Ramos (cell line): ENCODE data around the gene ADPRH.
"Not testable (repeated sequence)": the region's sequence is repeated elsewhere in the genome, so short reads cannot be mapped to it uniquely, and the experiment has no call there.

Experiments used
- in situ Hi-C: fragments of 300-500 bp; cut with MboI; formaldehyde crosslinking; loops from one replicate; pipeline ENCODE4 v1.14.3; 2022; ENCODE audit warnings: low sequenced_read_pairs; ENCODE audit not compliant: unreplicated experiment

Gene ADPRH

GRCh38 chr3:119558626-119559317 lies 20.5 kb upstream of the ADPRH start:
- in situ Hi-C loops = no loop called here

GRCh38 chr3:119559441-119559963 lies 19.8 kb upstream of the ADPRH start, which contains the start of gene CD80:
Gene CD80, minus strand, starts transcription at chr3:119559614. Its CDS starts 1,886 bp downstream, at chr3:119557728.
- in situ Hi-C loops = no loop called here

- in situ Hi-C loops = no loop called here
Measured at GRCh38 chr3:119560160-119560559, 19.1 kb upstream of the ADPRH start.

DNA sequence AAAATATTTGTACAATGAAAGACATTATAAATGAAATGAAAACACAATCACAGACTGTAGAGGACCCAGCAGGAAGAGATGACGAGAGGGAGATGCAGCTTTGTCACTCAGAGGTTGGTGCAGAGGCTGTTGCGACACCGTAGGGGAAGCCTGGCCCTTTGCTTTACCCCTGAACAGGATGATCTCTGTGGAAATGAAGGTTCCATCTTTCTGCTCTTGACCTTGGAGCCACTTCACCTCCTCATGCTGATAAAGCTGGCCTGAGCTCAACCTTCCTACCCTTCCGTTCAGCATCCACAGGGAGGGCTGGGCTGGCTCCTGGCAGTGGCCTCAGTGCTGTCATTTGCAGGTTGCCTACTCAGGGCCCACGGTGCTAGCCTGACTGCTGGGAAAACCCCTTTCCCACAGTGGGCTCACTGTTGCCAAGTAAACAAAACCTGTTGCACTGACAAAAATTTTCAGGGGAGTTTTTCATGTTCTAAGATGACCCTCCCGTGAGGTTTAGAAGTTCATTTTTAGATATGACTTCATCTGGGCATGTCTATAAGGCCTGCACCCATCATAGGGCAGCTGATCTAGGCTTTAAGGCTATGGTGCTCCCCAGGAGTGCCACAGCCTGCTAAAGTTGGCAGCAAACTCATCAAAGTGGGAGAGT lies 16.9 kb upstream of the ADPRH start:
- in situ Hi-C loops = no loop called here

DNA sequence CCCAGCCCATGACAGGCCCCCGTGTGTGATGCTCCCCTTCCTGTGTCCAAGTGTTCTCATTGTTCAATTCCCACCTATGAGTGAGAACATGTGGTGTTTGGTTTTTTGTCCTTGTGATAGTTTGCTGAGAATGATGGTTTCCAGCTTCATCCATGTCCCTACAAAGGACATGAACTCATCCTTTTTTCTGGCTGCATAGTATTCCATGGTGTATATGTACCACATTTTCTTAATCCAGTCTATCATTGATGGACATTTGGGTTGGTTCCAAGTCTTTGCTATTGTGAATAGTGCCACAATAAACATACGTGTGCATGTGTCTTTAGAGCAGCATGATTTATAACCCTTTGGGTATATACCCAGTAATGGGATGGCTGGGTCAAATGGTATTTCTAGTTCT lies 16.0 kb upstream of the ADPRH start:
- in situ Hi-C loops = not testable (repeated sequence)

DNA sequence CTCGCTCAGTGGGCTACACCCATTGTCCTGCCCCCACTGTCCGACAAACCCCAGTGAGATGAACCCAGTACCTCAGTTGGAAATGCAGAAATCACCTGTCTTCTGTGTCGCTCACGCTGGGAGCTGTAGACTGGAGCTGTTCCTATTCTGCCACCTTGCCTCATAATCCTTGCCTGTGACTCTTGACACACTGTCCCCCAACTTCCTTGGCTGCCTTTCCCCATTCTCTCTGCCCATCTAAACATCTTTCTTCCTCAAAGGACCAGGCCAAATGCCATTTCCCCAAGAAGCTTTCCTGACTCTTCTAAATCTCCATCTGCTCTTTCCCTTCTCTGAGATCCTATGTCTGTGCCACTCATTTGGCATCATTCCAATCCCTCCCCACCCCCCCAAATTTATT lies 10.1 kb upstream of the ADPRH start:
- in situ Hi-C loops = no loop called here

DNA sequence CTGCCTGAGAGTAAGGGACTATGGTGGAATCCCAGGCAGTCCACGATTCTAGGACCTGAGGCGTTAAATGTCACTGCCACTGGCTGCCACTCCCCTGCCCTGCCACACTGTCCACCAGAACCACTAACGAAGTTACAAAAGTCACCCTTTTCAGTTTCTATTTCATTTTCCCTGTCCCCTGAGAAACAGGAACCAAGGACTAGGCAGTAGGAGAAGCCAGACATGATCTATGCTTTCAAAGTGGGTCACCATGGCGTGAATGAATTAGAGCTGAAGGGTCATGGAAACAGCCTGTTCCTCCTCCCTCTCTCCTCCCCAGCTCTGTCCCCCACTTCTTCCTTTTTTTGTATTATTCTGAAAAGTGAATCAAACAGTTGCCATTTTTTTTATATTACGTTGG lies 9.1 kb upstream of the ADPRH start:
- in situ Hi-C loops = no loop called here

DNA sequence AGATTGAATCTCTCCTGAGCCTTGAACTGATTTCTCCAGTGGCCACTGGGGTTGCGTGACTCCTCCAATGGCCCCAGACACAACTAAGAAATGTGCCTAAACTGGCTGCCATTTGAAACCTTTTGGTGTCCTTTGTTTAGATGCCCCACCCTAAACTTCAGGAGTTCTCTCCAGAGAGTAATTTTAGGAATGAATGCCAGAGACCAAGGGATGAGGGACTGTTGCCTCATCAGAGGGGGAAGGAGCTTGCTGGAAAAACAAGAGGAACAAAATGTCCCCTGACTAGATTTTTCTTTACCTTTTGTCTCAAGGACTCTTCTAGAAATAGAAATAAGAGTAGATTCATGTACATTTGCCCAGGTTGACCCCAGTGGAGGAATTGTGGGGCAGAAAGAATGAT lies 8.1 kb upstream of the ADPRH start:
- in situ Hi-C loops = no loop called here

DNA sequence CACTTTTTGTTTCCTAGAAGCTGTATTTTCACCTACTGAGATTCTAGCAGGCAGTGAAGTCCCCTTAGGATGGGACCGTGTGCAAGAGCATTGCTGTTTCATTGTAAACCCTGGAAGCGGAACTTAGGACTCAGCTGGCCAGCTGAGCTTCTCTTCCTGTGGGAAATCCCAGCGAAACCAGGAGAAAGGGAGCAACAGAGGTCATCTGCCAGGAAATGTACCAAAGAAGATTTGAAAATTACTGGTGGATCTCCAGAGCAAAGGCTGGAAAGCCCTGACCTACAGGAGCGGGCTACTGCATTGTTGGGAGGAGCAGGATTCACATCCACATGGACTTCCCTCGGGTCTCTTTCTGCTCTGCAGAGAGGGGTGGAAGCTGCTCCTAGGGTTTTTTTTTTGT lies 7.6 kb upstream of the ADPRH start:
- in situ Hi-C loops = no loop called here

DNA sequence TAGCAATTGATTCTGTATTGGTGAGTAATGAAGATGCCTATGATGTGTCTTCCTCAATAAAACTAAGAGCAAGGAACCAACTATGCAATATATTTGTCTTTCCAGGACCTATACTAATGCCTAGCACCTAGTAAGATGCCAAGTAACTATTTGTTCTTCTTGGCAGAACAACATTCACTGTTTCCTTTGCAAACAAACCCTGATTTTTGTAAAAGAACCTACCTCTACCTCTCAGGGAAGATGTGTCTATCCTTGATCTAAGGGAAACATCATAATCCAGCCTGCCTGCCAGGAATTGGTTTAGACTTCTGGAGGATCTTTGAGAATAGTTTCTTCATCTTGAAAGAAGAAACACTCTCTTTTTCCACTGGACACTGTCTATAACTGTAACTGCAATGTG lies 3.8 kb upstream of the ADPRH start:
- in situ Hi-C loops = no loop called here

GRCh38 chr3:119580067-119580760 lies 922 bp downstream of the ADPRH start:
- in situ Hi-C loops = no loop called here

GRCh38 chr3:119582178-119582577 lies 2.9 kb downstream of the ADPRH start:
- in situ Hi-C loops = no loop called here

DNA sequence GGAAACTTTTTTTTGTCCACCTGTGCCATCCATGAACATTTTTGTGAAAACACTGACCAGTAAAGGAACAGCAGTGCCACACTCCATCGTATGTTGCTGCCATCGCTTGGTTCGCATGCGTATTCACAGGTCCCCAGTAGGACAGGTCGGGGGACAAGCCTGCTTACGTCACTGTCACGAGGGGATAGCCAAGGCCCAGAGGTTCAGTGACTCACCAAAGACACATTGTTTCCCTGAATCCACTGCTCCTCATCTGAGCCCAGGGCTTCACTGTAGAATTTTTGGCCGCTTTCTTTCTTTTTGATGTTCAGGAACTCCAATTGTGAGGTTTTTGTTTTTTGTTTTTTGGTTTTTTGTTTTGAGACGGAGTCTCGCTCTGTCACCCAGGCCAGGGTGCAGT lies 5.9 kb downstream of the ADPRH start:
- in situ Hi-C loops = no loop called here

DNA sequence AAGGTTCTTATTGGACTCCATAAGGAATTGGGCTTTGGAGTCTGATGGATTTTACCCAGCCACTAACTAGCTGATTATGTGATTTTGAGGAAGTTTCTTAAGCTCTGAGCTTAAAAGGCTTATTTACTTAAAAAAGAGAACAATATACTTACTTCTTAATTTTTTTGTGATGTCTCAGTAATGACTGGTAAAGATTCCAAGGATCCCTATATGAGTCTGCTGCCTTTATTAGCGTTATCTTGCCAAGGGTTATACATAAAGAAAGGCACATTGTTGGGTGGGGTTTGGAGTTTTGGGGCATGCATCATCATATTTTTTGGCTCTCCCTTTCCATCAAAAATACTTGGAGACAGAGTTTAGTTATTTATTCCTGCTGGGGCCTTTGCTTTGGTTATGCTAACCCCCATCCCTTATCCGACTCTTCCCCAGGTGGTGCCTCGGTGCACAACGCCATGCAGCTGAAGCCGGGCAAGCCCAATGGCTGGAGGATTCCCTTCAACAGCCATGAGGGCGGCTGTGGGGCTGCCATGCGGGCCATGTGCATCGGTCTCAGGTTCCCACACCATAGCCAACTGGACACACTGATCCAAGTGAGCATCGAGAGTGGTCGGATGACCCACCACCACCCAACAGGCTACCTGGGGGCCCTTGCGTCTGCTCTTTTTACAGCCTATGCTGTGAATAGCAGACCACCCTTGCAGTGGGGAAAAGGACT lies 6.7 kb downstream of the ADPRH start:
- in situ Hi-C loops = no loop called here

DNA sequence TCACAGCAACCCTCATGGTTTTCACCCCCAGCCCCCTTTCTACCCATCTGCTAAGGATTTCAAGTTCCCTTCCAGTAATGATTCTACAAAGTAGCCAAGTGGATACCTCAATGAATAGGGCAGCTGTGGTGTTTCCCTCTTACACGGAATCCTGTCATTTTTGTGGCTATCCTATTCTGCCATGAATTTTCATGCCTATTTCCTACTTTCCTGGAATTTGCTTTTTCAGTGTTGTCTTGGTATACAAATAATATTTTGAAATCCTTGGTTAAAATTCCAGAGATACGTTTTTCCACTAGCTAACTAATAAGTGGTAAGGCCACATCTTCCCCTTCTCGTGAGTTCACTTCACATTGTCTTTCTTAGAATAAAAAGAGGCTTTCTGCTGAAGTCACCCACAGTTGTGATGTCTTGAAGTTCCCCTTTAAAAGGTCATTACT lies 7.5 kb downstream of the ADPRH start:
- in situ Hi-C loops = no loop called here

GRCh38 chr3:119588112-119588511 lies 8.8 kb downstream of the ADPRH start:
- in situ Hi-C loops = no loop called here

DNA sequence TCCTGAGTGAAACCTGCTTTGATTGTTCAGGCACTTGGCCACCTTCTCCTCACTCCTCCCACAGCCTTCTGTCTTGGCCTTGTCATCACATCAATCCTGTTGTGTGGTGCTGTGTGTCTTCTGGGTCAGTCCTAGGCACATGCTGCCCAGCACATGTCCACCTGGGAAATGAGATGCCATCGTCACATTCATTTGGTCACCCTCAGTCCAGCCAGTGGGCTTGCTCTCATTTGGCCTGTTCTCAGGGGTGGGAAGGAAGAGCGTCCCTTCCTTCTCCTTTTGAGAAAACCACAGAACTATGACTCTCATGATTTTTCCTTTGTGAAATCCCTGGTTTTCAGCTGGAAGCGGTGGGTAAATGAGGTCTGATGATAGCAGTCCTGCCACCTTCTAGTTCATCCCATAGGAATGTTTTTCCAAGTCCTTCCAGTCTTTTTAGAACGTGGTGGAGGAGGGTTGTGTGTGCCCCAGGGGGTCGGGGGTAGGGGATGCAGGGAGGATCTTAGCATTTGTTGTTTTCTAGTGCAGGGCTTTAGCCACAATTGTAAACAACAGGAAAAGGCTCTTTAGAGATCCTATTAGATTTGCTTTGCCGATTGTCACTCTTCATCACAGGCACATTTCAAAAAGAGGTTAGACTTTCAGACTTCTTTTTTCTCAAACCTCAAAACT lies 9.9 kb downstream of the ADPRH start:
- in situ Hi-C loops = no loop called here

DNA sequence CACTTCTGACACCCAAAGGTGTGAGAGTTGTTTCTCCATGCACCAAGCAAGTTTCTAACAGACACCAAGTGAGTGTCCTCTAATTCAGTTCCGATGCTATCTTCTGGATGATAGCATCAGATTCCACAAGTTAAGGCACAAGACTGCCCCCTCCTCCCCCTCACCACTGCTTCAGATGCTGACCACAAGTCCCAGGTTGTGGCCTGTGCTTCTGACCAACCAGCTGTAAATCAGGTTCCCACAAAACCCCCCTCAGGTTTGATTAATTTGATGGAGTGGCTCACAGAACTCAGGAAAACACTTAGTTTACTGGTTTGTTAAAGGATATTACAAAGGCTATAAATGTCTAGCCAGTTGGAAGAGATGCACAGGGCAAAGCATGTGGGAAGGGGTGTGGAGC lies 11.4 kb downstream of the ADPRH start:
- in situ Hi-C loops = no loop called here

DNA sequence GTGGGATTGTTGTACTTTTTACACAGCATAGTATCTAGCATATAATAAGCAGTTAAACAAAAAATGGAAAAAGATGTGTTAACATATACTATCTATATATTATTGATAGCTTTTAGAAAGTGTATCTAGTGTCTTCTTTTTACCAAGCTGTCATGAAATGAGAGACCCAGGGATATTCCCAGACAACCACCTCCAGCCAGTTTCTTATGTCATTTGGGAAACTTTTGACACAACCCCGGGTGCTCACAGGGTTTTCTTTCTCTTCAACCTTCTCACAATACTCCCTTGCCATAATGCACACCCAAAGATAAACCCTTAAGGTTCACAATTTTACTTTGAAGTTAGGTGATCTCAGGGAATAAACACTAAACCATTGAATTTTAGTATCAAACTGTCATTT lies 13.6 kb downstream of the ADPRH start:
- in situ Hi-C loops = no loop called here

DNA sequence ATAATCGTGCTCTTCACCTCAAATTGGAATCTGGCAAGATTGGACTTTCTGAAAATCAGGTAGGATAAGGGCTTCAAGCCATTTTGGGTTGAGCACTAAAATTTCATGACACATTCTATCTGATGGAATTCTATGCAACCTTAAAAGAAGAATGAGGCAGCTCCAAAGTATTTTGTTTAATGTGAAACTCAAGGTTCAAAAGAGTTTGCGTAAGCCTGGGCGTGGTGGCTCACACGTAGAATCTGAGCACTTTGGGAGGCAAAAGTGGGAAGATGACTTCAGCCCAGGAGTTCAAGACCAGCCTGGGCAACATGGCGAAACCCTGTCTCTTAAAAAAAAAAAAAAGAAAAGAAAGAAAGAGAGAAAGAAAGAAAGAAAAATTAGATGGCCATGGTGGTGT lies 14.8 kb downstream of the ADPRH start:
- in situ Hi-C loops = no loop called here
